ENCODE measurements around the gene RBMXL2. TPM values are rescaled to one million over a fixed set of nuclear protein-coding genes. Genes with fewer than 3 reads are reported as not detected.

The RBMXL2 gene
- total RNA-seq, 6 donors from 2014 or later = 0.33 TPM; not detected in 5

GRCh38 chr11:7077101-7077500, 11.7 kb upstream of the RBMXL2 start:
- no peak for ATAC-seq (ENCODE audit: low FRiP score in 2 of 2)
- no peak overlapping the region for H3K4me3 ChIP-seq
- no peaks in the 10 kb centered on the region for H3K36me3 ChIP-seq
- peaks cover 0 to 7% (median 7%) of the 10 kb centered on the region in 4 donors for H3K9me3 ChIP-seq
- WGBS, 2 donors = 71 to 78% methylated on average over 16 of the region's 16 CpGs
- TF ChIP-seq POLR2AphosphoS5 (IDR thresholded peaks at IDR 0.05) (no peak), POLR2A (IDR thresholded peaks at IDR 0.05) (no peak), EP300 (IDR thresholded peaks at IDR 0.05) (no peak)
- TF ChIP-seq, protein P1, sequence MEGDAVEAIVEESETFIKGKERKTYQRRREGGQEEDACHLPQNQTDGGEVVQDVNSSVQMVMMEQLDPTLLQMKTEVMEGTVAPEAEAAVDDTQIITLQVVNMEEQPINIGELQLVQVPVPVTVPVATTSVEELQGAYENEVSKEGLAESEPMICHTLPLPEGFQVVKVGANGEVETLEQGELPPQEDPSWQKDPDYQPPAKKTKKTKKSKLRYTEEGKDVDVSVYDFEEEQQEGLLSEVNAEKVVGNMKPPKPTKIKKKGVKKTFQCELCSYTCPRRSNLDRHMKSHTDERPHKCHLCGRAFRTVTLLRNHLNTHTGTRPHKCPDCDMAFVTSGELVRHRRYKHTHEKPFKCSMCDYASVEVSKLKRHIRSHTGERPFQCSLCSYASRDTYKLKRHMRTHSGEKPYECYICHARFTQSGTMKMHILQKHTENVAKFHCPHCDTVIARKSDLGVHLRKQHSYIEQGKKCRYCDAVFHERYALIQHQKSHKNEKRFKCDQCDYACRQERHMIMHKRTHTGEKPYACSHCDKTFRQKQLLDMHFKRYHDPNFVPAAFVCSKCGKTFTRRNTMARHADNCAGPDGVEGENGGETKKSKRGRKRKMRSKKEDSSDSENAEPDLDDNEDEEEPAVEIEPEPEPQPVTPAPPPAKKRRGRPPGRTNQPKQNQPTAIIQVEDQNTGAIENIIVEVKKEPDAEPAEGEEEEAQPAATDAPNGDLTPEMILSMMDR (IDR thresholded peaks at IDR 0.05) = no peak
- no peak overlapping the region for H3K27ac ChIP-seq
- no peaks in the 10 kb centered on the region for H3K27me3 ChIP-seq
- DNase-seq = peak in 1 of 2 donors; percentile 61
- no peaks in the 10 kb centered on the region for H3K4me1 ChIP-seq

- Histone ChIP-seq H3K36me3 (no peaks in the 10 kb centered on the region), H3K27me3 (no peaks in the 10 kb centered on the region), H3K4me1 (no peaks in the 10 kb centered on the region), H3K4me3 (no peak overlapping the region), H3K9me3 (peaks cover 0 to 7% (median 7%) of the 10 kb centered on the region in 4 donors), H3K27ac (no peak overlapping the region)
- no peak for ATAC-seq (ENCODE audit: low FRiP score in 2 of 2)
- TF ChIP-seq EP300 (IDR thresholded peaks at IDR 0.05) (no peak), POLR2AphosphoS5 (IDR thresholded peaks at IDR 0.05) (no peak), POLR2A (IDR thresholded peaks at IDR 0.05) (no peak)
- TF ChIP-seq, protein P1 (IDR thresholded peaks at IDR 0.05) = no peak
- DNase-seq = no peak
- 78 to 81% methylated on average over 7 of the region's 7 CpGs for WGBS, 2 donors
Measured at GRCh38 chr11:7079545-7080135, 9.2 kb upstream of the RBMXL2 start.

DNA sequence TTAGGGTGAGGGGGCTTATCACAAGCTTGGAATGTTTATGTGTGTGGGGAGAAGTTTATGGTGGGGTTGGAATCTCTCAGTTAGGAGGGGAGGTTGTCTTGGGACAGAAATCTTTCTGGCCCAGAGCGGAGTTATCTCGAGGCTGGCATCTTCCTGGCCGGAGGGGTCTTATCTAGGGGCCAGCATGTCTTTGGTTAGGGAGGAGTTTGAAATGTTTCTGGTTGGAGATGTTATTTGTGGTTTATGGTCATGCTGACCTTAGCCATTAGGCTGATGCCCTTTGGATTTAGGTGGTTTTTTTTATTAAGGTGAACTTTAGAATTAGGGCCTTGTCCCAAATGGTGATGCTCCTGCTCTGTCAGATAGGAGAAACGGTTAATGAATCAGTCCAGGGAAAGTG, 7.9 kb upstream of the RBMXL2 start:
- DNase-seq (no peak), ATAC-seq (ENCODE audit: low FRiP score in 2 of 2) (no peak)
- TF ChIP-seq POLR2AphosphoS5 (IDR thresholded peaks at IDR 0.05) = no peak
- TF ChIP-seq, protein P1 (IDR thresholded peaks at IDR 0.05) = no peak
- no peak for TF ChIP-seq EP300 (IDR thresholded peaks at IDR 0.05)
- TF ChIP-seq POLR2A (IDR thresholded peaks at IDR 0.05) = no peak
- H3K27ac ChIP-seq = no peak overlapping the region
- peaks cover 0 to 7% (median 7%) of the 10 kb centered on the region in 4 donors for H3K9me3 ChIP-seq
- no peaks in the 10 kb centered on the region for H3K27me3 ChIP-seq
- no peaks in the 10 kb centered on the region for H3K4me1 ChIP-seq
- no peaks in the 10 kb centered on the region for H3K36me3 ChIP-seq
- 88 to 94% methylated on average over 4 of the region's 4 CpGs for WGBS, 2 donors
- H3K4me3 ChIP-seq = no peak overlapping the region

DNA sequence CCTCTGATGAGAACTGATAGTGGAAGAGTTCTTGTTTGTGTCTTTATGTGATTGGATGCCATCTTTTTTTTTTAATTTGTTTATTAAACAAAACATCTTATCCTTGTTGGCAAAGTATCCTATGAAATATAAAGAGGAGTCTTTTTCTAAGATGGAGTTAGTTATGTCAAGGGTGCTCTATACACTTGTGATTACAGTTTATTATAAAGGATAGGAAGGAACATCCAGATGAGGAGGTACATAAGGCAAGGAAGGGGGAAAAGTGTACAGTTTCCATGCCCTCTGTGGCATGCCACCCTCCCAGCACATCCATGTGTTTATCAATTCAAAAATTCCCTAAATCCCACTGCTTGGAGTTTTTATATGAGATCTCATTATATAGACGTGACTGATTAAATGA, 7.4 kb upstream of the RBMXL2 start:
- TF ChIP-seq POLR2AphosphoS5 (IDR thresholded peaks at IDR 0.05) (no peak), POLR2A (IDR thresholded peaks at IDR 0.05) (no peak), EP300 (IDR thresholded peaks at IDR 0.05) (no peak)
- TF ChIP-seq, protein P1 (IDR thresholded peaks at IDR 0.05) = no peak
- Histone ChIP-seq H3K27me3 (no peaks in the 10 kb centered on the region), H3K4me3 (no peak overlapping the region), H3K9me3 (peaks cover 0 to 7% (median 7%) of the 10 kb centered on the region in 4 donors), H3K27ac (no peak overlapping the region), H3K36me3 (no peaks in the 10 kb centered on the region), H3K4me1 (no peaks in the 10 kb centered on the region)
- 83 to 86% methylated on average over 1 of the region's 1 CpG for WGBS, 2 donors
- no peak for DNase-seq
- ATAC-seq (ENCODE audit: low FRiP score in 2 of 2) = no peak
